Left cardiac atrium (tissue), 4 donors: ENCODE data around the gene STPG4. TPM values are rescaled to one million over a fixed set of nuclear protein-coding genes. Genes with fewer than 3 reads are reported as not detected.
"Not testable (repeated sequence)": the region's sequence is repeated elsewhere in the genome, so short reads cannot be mapped to it uniquely, and the experiment has no call there.

Experiments used
- ATAC-seq, 2 donors: fragments of 200-7000 bp; cut with Tn5 transposase; one replicate each; pipeline ENCODE4 v1.9.1; 2020; ENCODE audit warnings: mild to moderate bottlenecking in 2 of 2, moderate library complexity in 2 of 2
- DNase-seq: peaks from one replicate; pipeline ENCODE4 v3.0.0-alpha.2; 2020
- intact Hi-C, 2 donors: fragments of 100-400 bp; cut with DNase I; formaldehyde crosslinking; loops; one replicate each; pipeline versions ENCODE4 v1.14.1 to v1.15.1; 2022 to 2023
- total RNA-seq, 2 donors: library from RNA; stranded (reverse); fragmentation: NEBNext Ultra II Directional; extraction: Animal tissue kit (Norgen Biotek cat#: 25700); gene quantifications; one replicate each; pipeline ENCODE4 v1.2.1, GENCODE V29; 2021
- donor health status: DM: no; HTN: yes; CAD: no.
- donor health status: DM: no; HTN: yes; CAD: no; lungs with severe emphysema.
- donor health status: DM: yes; HTN: yes; CAD: no.
- donor health status: Dilated cardiomyopathy.

Gene STPG4
- total RNA-seq, 2 donors from 2014 or later, result not detected

GRCh38 chr2:47174733-47175361 is 19.7 kb upstream of the STPG4 start:
- intact Hi-C loops, result no loop called here
- DNase-seq, result peak; percentile 39
- ATAC-seq, result peak in 1 of 2 donors; percentile 11

- intact Hi-C loops, result no loop called here
- no peak for ATAC-seq
- DNase-seq, result no peak
Measured at GRCh38 chr2:47173986-47174732, 19.1 kb upstream of the STPG4 start.

GRCh38 chr2:47172922-47173695 is 18.0 kb upstream of the STPG4 start:
- ATAC-seq (no peak), DNase-seq (no peak)
- intact Hi-C loops, result no loop called here

- intact Hi-C loops, result no loop called here
- ATAC-seq, result no peak
Measured at GRCh38 chr2:47172156-47172921, 17.2 kb upstream of the STPG4 start.

GRCh38 chr2:47169784-47170183 is 14.7 kb upstream of the STPG4 start:
- no peak for ATAC-seq
- no peak for DNase-seq
- intact Hi-C loops, result no loop called here

More at GRCh38 chr2:47172156-47172921, 17.2 kb upstream of the STPG4 start:
- DNase-seq, result no peak

GRCh38 chr2:47168895-47169294 is 13.8 kb upstream of the STPG4 start:
- DNase-seq, intact Hi-C loops, ATAC-seq: not testable (repeated sequence)

GRCh38 chr2:47167149-47167548 is 12.0 kb upstream of the STPG4 start:
- DNase-seq (no peak), ATAC-seq (no peak)
- intact Hi-C loops, result no loop called here

- intact Hi-C loops, result no loop called here
- ATAC-seq (no peak), DNase-seq (no peak)
Measured at GRCh38 chr2:47165001-47165555, 10.0 kb upstream of the STPG4 start.

GRCh38 chr2:47162780-47163179 is 7.7 kb upstream of the STPG4 start:
- intact Hi-C loops, result no loop called here
- ATAC-seq (no peak), DNase-seq (no peak)

- DNase-seq (no peak), ATAC-seq (no peak)
- intact Hi-C loops, result no loop called here
Measured at GRCh38 chr2:47161475-47161874, 6.4 kb upstream of the STPG4 start.

GRCh38 chr2:47160660-47161059 is 5.6 kb upstream of the STPG4 start:
- intact Hi-C loops, result no loop called here

GRCh38 chr2:47160211-47160610 is 5.1 kb upstream of the STPG4 start:
- intact Hi-C loops, result no loop called here
- ATAC-seq (no peak), DNase-seq (no peak)

More at GRCh38 chr2:47160660-47161059, 5.6 kb upstream of the STPG4 start:
- DNase-seq (no peak), ATAC-seq (no peak)

- intact Hi-C loops, result no loop called here
- ATAC-seq, result peak in 1 of 2 donors; percentile 28
- no peak for DNase-seq
Measured at GRCh38 chr2:47159627-47160026, 4.5 kb upstream of the STPG4 start.

GRCh38 chr2:47158576-47158975 is 3.5 kb upstream of the STPG4 start:
- intact Hi-C loops, result no loop called here
- ATAC-seq (no peak), DNase-seq (no peak)

GRCh38 chr2:47152803-47153202 is 2.3 kb downstream of the STPG4 start:
- DNase-seq, result no peak
- no peak for ATAC-seq
- intact Hi-C loops, result no loop called here

- intact Hi-C loops, result no loop called here
- no peak for DNase-seq
- peak in 1 of 2 donors; percentile 27 for ATAC-seq
Measured at GRCh38 chr2:47150175-47150574, 4.9 kb downstream of the STPG4 start.

- no peak for ATAC-seq
- no peak for DNase-seq
- intact Hi-C loops, result no loop called here
Measured at GRCh38 chr2:47147021-47147420, 8.1 kb downstream of the STPG4 start.

- DNase-seq (no peak), ATAC-seq (no peak)
- intact Hi-C loops, result no loop called here
Measured at GRCh38 chr2:47145466-47145865, 9.6 kb downstream of the STPG4 start.

- intact Hi-C loops, result no loop called here
- ATAC-seq (no peak), DNase-seq (no peak)
Measured at GRCh38 chr2:47141520-47141919, 13.6 kb downstream of the STPG4 start.
